Non-pigmented ciliary epithelial cell (primary cell): Measurements from ENCODE around the gene TSPAN4.

Source experiments
- DNase-seq: peaks from one replicate; pipeline ENCODE4 v3.0.0-alpha.2; 2010; ENCODE audit warnings: low read depth

Gene TSPAN4

GRCh38 chr11:836700-837099 is 6.0 kb upstream of the TSPAN4 start:
- no peak for DNase-seq

GRCh38 chr11:837189-837989 is 5.3 kb upstream of the TSPAN4 start:
- DNase-seq = no peak

- DNase-seq = no peak
These were observed 4.7 kb upstream of the TSPAN4 start for GRCh38 chr11:837990-838307.

- no peak for DNase-seq
These were observed 4.0 kb upstream of the TSPAN4 start for GRCh38 chr11:838441-839279.

- DNase-seq = no peak
These were observed 3.4 kb upstream of the TSPAN4 start for GRCh38 chr11:839280-839623.

- DNase-seq = no peak
These were observed 2.6 kb upstream of the TSPAN4 start for GRCh38 chr11:839875-840617.

GRCh38 chr11:841981-842369 is 677 bp upstream of the TSPAN4 start:
- no peak for DNase-seq

- DNase-seq = no peak
These were observed 558 bp downstream of the TSPAN4 start for GRCh38 chr11:843086-843734.

- peak; percentile 62 for DNase-seq
These were observed 1.4 kb downstream of the TSPAN4 start for GRCh38 chr11:843818-844692.

GRCh38 chr11:844693-845644 is 2.3 kb downstream of the TSPAN4 start:
- DNase-seq = no peak

- DNase-seq = no peak
These were observed 3.3 kb downstream of the TSPAN4 start for GRCh38 chr11:845872-846495.

- no peak for DNase-seq
These were observed 3.9 kb downstream of the TSPAN4 start for GRCh38 chr11:846496-847098.

- DNase-seq = no peak
These were observed 5.2 kb downstream of the TSPAN4 start for GRCh38 chr11:847876-848275.

GRCh38 chr11:848380-848931 is 5.8 kb downstream of the TSPAN4 start:
- no peak for DNase-seq

GRCh38 chr11:849104-849824 is 6.6 kb downstream of the TSPAN4 start:
- no peak for DNase-seq

GRCh38 chr11:849951-850774 is 7.5 kb downstream of the TSPAN4 start:
- DNase-seq = no peak
